HepG2 (cell line): ENCODE data around the gene C1orf141. TPM values are rescaled to one million over a fixed set of nuclear protein-coding genes. Genes with fewer than 3 reads are reported as not detected.

ENCODE experiments used
- ATAC-seq: fragments of 200-7000 bp; cut with Tn5 transposase; 3 replicates; pipeline ENCODE4 v1.9.1; 2020; ENCODE audit warnings: mild to moderate bottlenecking, moderate library complexity
- BruUV-seq: library from RNA; stranded (reverse); fragments of 400-500 nt; replicated peaks from 2 replicates; lab custom pipeline; 2021; lab: Mats Ljungman, UMichigan
- CTCF ChIA-PET: fragments of 300-600 bp; formaldehyde crosslinking; extraction: SDS; loops from one replicate; lab custom pipeline; 2021; ENCODE audit warnings: low total read pairs, inconsistent platforms, low intra/inter-chr PET ratio; lab: Yijun Ruan, JAX
- POLR2A ChIA-PET: fragments of 350-600 bp; sonication (Branson Sonifier 250); formaldehyde crosslinking; loops from one replicate; lab custom pipeline; 2020; ENCODE audit warnings: antibody characterized with exemption, inconsistent platforms; lab: Yijun Ruan, JAX
- DNase-seq: peaks from one replicate; pipeline ENCODE4 v3.0.0-alpha.2; 2015; ENCODE audit warnings: low spot score
- FAIRE-seq: peaks from 3 replicates; lab custom pipeline; 2011; peaks lifted over from hg19 to GRCh38; lab: Jason Lieb, UNC
- H2AFZ ChIP-seq: one replicate; pipeline ENCODE4 v1.6.1; 2011; ENCODE audit warnings: low read length, inconsistent platforms
- H3K27ac ChIP-seq: fragments of 300-600 bp; 3 replicates; pipeline ENCODE4 v1.8.0; 2011; ENCODE audit warnings: mixed run types, mild to moderate bottlenecking, mixed read lengths, low read length, inconsistent platforms; ENCODE audit not compliant: insufficient read depth; ENCODE audit errors: extremely low read length
- H3K27me3 ChIP-seq, 2 experiments: fragments of 200-600 bp in 1 of 2; 2 replicates in 1 of 2; 3 replicates in 1 of 2; pipeline versions ENCODE4 v1.6.0 to v1.8.0; 2011; ENCODE audit warnings: low read length in 2 of 2, mild to moderate bottlenecking in 2 of 2, moderate library complexity in 2 of 2, inconsistent platforms in 1 of 2; ENCODE audit not compliant: insufficient read depth in 2 of 2, control insufficient read depth in 1 of 2
- H3K36me3 ChIP-seq, 2 experiments: fragments of 200-600 bp in 1 of 2; replicated peaks in 1 of 2; 2 replicates in 1 of 2; 3 replicates in 1 of 2; pipeline versions ENCODE4 v1.5.1 to v1.8.0; 2011; ENCODE audit warnings: low read length in 2 of 2, inconsistent platforms in 1 of 2; ENCODE audit not compliant: insufficient read depth in 2 of 2, control insufficient read depth in 1 of 2
- H3K4me1 ChIP-seq: 2 replicates; pipeline ENCODE4 v1.5.1; 2012; ENCODE audit warnings: low read length, inconsistent platforms; ENCODE audit not compliant: insufficient read depth
- H3K4me2 ChIP-seq: 2 replicates; pipeline ENCODE4 v1.6.0; 2011; ENCODE audit warnings: low read depth, low read length, inconsistent platforms
- H3K4me3 ChIP-seq, 3 experiments: fragments of 200-600 bp in 1 of 3; sonication (generic), shearing (Covaris generic) in 1 of 3; replicated peaks in 1 of 3; 2 replicates each; pipeline ENCODE4 v1.5.1; 2011 to 2016; ENCODE audit warnings: low read length in 3 of 3, inconsistent platforms in 2 of 3, low read depth in 2 of 3, mild to moderate bottlenecking in 2 of 3, control low read depth in 1 of 3, mixed read lengths in 1 of 3; ENCODE audit not compliant: insufficient read depth in 1 of 3
- H3K79me2 ChIP-seq: one replicate; pipeline ENCODE4 v1.6.1; 2011; ENCODE audit warnings: low read length, inconsistent platforms; ENCODE audit not compliant: insufficient read depth
- H3K9ac ChIP-seq: 2 replicates; pipeline ENCODE4 v1.6.0; 2011; ENCODE audit warnings: mild to moderate bottlenecking, low read depth, low read length, inconsistent platforms; ENCODE audit not compliant: insufficient read depth
- H3K9me3 ChIP-seq: 2 replicates; pipeline ENCODE4 v1.5.1; 2012; ENCODE audit warnings: mild to moderate bottlenecking, low read length
- H4K20me1 ChIP-seq: 2 replicates; pipeline ENCODE4 v1.6.0; 2011; ENCODE audit warnings: inconsistent platforms, mild to moderate bottlenecking, low read length, moderate library complexity; ENCODE audit not compliant: insufficient read depth
- ARID4A ChIP-seq: sonication (generic); formaldehyde crosslinking; IDR thresholded peaks from 2 replicates; pipeline ENCODE4 v1.5.0; 2020; ENCODE audit warnings: mild to moderate bottlenecking, missing genetic modification reagents, borderline replicate concordance
- CBX1 ChIP-seq: IDR thresholded peaks from one replicate; pipeline ENCODE4 v1.6.1; 2016; ENCODE audit warnings: antibody characterized with exemption, low read depth
- CBX5 ChIP-seq: sonication (generic); formaldehyde crosslinking; IDR thresholded peaks from 2 replicates; pipeline ENCODE4 v1.4.0; 2020; ENCODE audit warnings: missing genetic modification reagents, borderline replicate concordance
- E2F1 ChIP-seq: sonication (generic); formaldehyde crosslinking; IDR thresholded peaks from 2 replicates; pipeline ENCODE4 v1.5.0; 2020; ENCODE audit warnings: missing genetic modification reagents
- HOXA7 ChIP-seq: sonication (generic); formaldehyde crosslinking; IDR thresholded peaks from 2 replicates; pipeline ENCODE4 v1.8.1; 2022; ENCODE audit warnings: mild to moderate bottlenecking, missing genetic modification reagents, moderate library complexity
- KLF11 ChIP-seq: IDR thresholded peaks from 2 replicates; pipeline ENCODE4 v1.6.1; 2016; ENCODE audit warnings: missing compliant biosample characterization
- NFKBIZ ChIP-seq: IDR thresholded peaks from 2 replicates; pipeline ENCODE4 v1.6.1; 2018; ENCODE audit warnings: missing genetic modification reagents, missing compliant biosample characterization
- NKX3-1 ChIP-seq: sonication (generic); formaldehyde crosslinking; IDR thresholded peaks from 2 replicates; pipeline ENCODE4 v1.5.0; 2020; ENCODE audit warnings: missing genetic modification reagents
- PCBP2 ChIP-seq: fragments of 200-400 bp; formaldehyde crosslinking; optimal IDR thresholded peaks from 2 replicates; pipeline ENCODE3; 2018; ENCODE audit warnings: low read length, low read depth; ENCODE audit not compliant: poor library complexity, severe bottlenecking
- SMAD3 ChIP-seq: sonication (generic); formaldehyde crosslinking; IDR thresholded peaks from 2 replicates; pipeline ENCODE4 v1.4.0; 2020; ENCODE audit warnings: missing genetic modification reagents
- SMC3 ChIP-seq: IDR thresholded peaks from 2 replicates; pipeline ENCODE4 v1.6.1; 2011; ENCODE audit warnings: low read length, improper control_type of control experiment
- SRSF4 ChIP-seq: fragments of 200-400 bp; formaldehyde crosslinking; IDR thresholded peaks from one replicate; pipeline ENCODE4 v1.6.1; 2018; ENCODE audit warnings: mild to moderate bottlenecking, low read depth, low read length, moderate library complexity; ENCODE audit not compliant: poor library complexity, severe bottlenecking
- ZNF44 ChIP-seq: sonication (generic); formaldehyde crosslinking; IDR thresholded peaks from 2 replicates; pipeline ENCODE4 v1.5.1; 2020; ENCODE audit warnings: mild to moderate bottlenecking, missing genetic modification reagents
- WGBS: methylation state at CpG from one replicate; pipeline ENCODE4 v1.1.6; 2017; ENCODE audit warnings: low lambda C conversion rate; 5-methylcytosine and 5-hydroxymethylcytosine counted together
- in situ Hi-C: cut with HindIII; loops from 2 replicates; pipeline ENCODE4 v1.10.0; 2017; ENCODE audit warnings: low pct_unique_long_range_greater_than_20kb; ENCODE audit not compliant: extremely low pct_ligation_motif_present
- intact Hi-C: fragments of 100-400 bp; cut with micrococcal nuclease; formaldehyde crosslinking; loops from one replicate; pipeline ENCODE4 v1.10.0; 2022; ENCODE audit not compliant: unreplicated experiment
- polyA plus RNA-seq, 8 experiments: library from polyadenylated mRNA; depleted of rRNA in 3 of 8; stranded (reverse) in 7 of 8; unstranded in 1 of 8; fragments of >200 nt; fragmentation: Illumina TruSeq in 4 of 8; extraction: Trizol in 4 of 8; gene quantifications; 2 replicates each; pipeline versions ENCODE4 v1.2.1 to v1.2.3, GENCODE V29; 2011 to 2016; ENCODE audit warnings: low read depth in 4 of 8, missing spikeins in 1 of 8, mixed read lengths in 1 of 8; ENCODE audit not compliant: insufficient read depth in 1 of 8
- total RNA-seq, 5 experiments: library from RNA; depleted of rRNA; stranded (reverse); fragments of >200 nt; fragmentation: Illumina TruSeq; extraction: Trizol; gene quantifications; 2 replicates each; pipeline ENCODE4 v1.2.3, GENCODE V29; 2016; ENCODE audit warnings: low read depth in 1 of 5
- TF ChIP-seq, protein P1 (sequence below): sonication (generic); formaldehyde crosslinking; IDR thresholded peaks from 2 replicates; pipeline ENCODE4 v1.8.1; 2023; ENCODE audit warnings: mild to moderate bottlenecking, moderate library complexity, missing genetic modification reagents
- TF ChIP-seq, protein P2 (sequence below): sonication (generic); formaldehyde crosslinking; conservative IDR thresholded peaks from 2 replicates; pipeline ENCODE4 v1.4.0; 2020; ENCODE audit warnings: missing genetic modification reagents
- TF ChIP-seq, protein P3 (sequence below): sonication (generic); formaldehyde crosslinking; IDR thresholded peaks from 2 replicates; pipeline ENCODE4 v1.5.0; 2020; ENCODE audit warnings: missing genetic modification reagents

Gene C1orf141
- total and polyA plus RNA-seq, 2 of the 13 experiments (the other 11 are each of a cell fraction or from before 2014, with no cell fraction given), result not detected

GRCh38 chr1:67103548-67103947, 31.2 kb downstream of the C1orf141 start:
- Histone ChIP-seq H3K27ac (no peak overlapping the region), H3K4me3 (no peak overlapping the region), H3K27me3 (no peaks in the 10 kb centered on the region), H2AFZ (no peak overlapping the region), H3K36me3 (no peaks in the 10 kb centered on the region), H3K4me1 (no peaks in the 10 kb centered on the region), H3K9me3 (no peaks in the 10 kb centered on the region), H3K79me2 (no peaks in the 10 kb centered on the region), H4K20me1 (no peaks in the 10 kb centered on the region), H3K4me2 (no peak overlapping the region), H3K9ac (no peak overlapping the region)
- in situ Hi-C loops, result no loop called here
- ChIA-PET POLR2A (no interaction called here), CTCF (no interaction called here)
- BruUV-seq, result no TSS peak
- DNase-seq (no peak), FAIRE-seq (no peak), ATAC-seq (no peak)
- 0% methylated on average over 1 of the region's 1 CpG for WGBS
- intact Hi-C loops, result no loop called here
- TF ChIP-seq, protein P1, sequence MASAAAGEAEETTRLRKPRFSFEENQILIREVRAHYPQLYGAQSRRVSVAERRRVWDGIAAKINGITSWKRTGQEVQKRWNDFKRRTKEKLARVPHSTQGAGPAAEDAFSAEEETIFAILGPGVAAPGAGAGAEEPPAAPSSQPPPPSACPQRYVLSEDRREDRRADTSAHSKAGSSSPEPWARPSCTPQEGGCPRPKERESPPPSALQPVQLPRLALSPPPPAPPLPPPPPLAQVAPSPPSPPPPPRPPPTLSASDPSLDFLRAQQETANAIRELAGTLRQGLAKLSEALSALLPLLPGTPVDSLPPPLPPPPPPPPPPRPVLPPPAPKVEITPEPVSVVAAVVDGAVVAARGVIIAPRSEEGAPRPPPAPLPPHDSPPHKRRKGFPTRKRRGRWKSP (CRISPR knock-in tag), result no peak
- no peak for TF ChIP-seq E2F1 (CRISPR knock-in tag)
- TF ChIP-seq SMC3, result no peak
- TF ChIP-seq SMAD3 (CRISPR knock-in tag), result no peak
- no peak for TF ChIP-seq SRSF4
- TF ChIP-seq HOXA7 (CRISPR knock-in tag), result no peak
- TF ChIP-seq ZNF44 (CRISPR knock-in tag), result no peak
- TF ChIP-seq, protein P2, sequence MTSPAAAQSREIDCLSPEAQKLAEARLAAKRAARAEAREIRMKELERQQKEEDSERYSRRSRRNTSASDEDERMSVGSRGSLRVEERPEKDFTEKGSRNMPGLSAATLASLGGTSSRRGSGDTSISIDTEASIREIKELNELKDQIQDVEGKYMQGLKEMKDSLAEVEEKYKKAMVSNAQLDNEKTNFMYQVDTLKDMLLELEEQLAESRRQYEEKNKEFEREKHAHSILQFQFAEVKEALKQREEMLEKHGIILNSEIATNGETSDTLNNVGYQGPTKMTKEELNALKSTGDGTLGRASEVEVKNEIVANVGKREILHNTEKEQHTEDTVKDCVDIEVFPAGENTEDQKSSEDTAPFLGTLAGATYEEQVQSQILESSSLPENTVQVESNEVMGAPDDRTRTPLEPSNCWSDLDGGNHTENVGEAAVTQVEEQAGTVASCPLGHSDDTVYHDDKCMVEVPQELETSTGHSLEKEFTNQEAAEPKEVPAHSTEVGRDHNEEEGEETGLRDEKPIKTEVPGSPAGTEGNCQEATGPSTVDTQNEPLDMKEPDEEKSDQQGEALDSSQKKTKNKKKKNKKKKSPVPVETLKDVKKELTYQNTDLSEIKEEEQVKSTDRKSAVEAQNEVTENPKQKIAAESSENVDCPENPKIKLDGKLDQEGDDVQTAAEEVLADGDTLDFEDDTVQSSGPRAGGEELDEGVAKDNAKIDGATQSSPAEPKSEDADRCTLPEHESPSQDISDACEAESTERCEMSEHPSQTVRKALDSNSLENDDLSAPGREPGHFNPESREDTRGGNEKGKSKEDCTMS (CRISPR knock-in tag), result no peak
- TF ChIP-seq CBX1, result no peak
- TF ChIP-seq NKX3-1, result no peak
- TF ChIP-seq NFKBIZ (CRISPR knock-in tag), result no peak
- TF ChIP-seq, protein P3, sequence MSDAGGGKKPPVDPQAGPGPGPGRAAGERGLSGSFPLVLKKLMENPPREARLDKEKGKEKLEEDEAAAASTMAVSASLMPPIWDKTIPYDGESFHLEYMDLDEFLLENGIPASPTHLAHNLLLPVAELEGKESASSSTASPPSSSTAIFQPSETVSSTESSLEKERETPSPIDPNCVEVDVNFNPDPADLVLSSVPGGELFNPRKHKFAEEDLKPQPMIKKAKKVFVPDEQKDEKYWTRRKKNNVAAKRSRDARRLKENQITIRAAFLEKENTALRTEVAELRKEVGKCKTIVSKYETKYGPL (CRISPR knock-in tag), result no peak
- no peak for TF ChIP-seq ARID4A (CRISPR knock-in tag)
- TF ChIP-seq PCBP2, result no peak
- no peak for TF ChIP-seq CBX5
- no peak for TF ChIP-seq KLF11 (CRISPR knock-in tag)
